OCI-LY7 (cell line): ENCODE results near the gene ANXA4.
"Not testable (repeated sequence)": the region's sequence is repeated elsewhere in the genome, so short reads cannot be mapped to it uniquely, and the experiment has no call there.

Experiments
- CTCF ChIP-seq: fragments of 200-600 bp; sonication (generic); conservative IDR thresholded peaks from 2 replicates; pipeline ENCODE4 v1.5.1; 2014; ENCODE audit warnings: mild to moderate bottlenecking, antibody characterized with exemption, low read length, moderate library complexity, mixed read lengths
- EZH2phosphoT487 ChIP-seq: fragments of 200-600 bp; sonication (generic); IDR thresholded peaks from 2 replicates; pipeline ENCODE4 v1.6.1; 2018; ENCODE audit warnings: low read depth, borderline replicate concordance, mild to moderate bottlenecking, mixed run types, antibody characterized with exemption, low read length, moderate library complexity, mixed read lengths

GRCh38 chr2:69714539-69715220 lies 27.3 kb upstream of the ANXA4 start:
- peak; percentile 83 for TF ChIP-seq CTCF
- TF ChIP-seq EZH2phosphoT487: not testable (repeated sequence)
